Measurements from ENCODE around the gene RPTOR.

RPTOR gene

DNA sequence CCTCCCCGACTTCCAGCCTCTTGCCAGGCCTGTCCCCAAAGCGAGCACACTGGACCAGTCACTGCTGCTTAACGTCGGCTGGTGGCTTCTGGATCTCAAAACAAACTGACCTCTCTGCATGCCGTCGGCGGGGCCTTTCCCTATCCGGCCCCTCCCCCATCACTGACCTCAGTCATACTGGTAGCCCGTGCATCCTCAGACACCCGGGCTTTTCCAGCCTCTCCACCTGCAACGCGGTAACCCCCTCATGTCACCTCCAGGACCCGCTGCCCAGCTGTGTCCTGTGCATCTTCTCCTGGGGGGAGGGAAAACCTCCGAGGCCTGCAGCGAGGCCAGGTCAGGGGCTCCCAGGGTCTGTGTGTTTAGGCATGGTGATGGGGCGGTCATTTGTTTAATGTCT, 308.4 kb downstream of the RPTOR start:
- CTCF ChIA-PET, result no interaction called here
- Histone ChIP-seq H3K4me1 (ENCODE audit: control insufficient read depth, insufficient read depth, low read length) (peaks cover 6% of the 10 kb centered on the region; the same call in 1 of the 2 replicates), H3K27ac (ENCODE audit: extremely low read depth, low read depth, low read length) (no peak overlapping the region), H3K36me3 (ENCODE audit: control insufficient read depth in 2 of 2, insufficient read depth in 1 of 2, low read length in 2 of 2) (peaks cover 0 to 27% of the 10 kb centered on the region in 2 experiments; a peak in 2 of 3 replicates), H3K9me3 (ENCODE audit: control insufficient read depth, insufficient read depth, low read depth, low read length) (no peaks in the 10 kb centered on the region), H3K4me3 (ENCODE audit: low read depth, low read length) (no peak overlapping the region)
- POLR2A ChIA-PET, result no interaction called here
- TF ChIP-seq ZNF266 (tag by site-specific recombination; IDR thresholded peaks at IDR 0.05; ENCODE audit: low read depth), result no peak
- no peak for TF ChIP-seq ZBTB48 (tag by site-specific recombination; IDR thresholded peaks at IDR 0.05)
- no peak for TF ChIP-seq SCRT1 (tag by site-specific recombination; IDR thresholded peaks at IDR 0.05; ENCODE audit: borderline replicate concordance)
- TF ChIP-seq, protein P1, sequence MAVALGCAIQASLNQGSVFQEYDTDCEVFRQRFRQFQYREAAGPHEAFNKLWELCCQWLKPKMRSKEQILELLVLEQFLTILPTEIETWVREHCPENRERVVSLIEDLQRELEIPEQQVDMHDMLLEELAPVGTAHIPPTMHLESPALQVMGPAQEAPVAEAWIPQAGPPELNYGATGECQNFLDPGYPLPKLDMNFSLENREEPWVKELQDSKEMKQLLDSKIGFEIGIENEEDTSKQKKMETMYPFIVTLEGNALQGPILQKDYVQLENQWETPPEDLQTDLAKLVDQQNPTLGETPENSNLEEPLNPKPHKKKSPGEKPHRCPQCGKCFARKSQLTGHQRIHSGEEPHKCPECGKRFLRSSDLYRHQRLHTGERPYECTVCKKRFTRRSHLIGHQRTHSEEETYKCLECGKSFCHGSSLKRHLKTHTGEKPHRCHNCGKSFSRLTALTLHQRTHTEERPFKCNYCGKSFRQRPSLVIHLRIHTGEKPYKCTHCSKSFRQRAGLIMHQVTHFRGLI (tag by site-specific recombination; IDR thresholded peaks at IDR 0.05), result no peak
- TF ChIP-seq, protein P2, sequence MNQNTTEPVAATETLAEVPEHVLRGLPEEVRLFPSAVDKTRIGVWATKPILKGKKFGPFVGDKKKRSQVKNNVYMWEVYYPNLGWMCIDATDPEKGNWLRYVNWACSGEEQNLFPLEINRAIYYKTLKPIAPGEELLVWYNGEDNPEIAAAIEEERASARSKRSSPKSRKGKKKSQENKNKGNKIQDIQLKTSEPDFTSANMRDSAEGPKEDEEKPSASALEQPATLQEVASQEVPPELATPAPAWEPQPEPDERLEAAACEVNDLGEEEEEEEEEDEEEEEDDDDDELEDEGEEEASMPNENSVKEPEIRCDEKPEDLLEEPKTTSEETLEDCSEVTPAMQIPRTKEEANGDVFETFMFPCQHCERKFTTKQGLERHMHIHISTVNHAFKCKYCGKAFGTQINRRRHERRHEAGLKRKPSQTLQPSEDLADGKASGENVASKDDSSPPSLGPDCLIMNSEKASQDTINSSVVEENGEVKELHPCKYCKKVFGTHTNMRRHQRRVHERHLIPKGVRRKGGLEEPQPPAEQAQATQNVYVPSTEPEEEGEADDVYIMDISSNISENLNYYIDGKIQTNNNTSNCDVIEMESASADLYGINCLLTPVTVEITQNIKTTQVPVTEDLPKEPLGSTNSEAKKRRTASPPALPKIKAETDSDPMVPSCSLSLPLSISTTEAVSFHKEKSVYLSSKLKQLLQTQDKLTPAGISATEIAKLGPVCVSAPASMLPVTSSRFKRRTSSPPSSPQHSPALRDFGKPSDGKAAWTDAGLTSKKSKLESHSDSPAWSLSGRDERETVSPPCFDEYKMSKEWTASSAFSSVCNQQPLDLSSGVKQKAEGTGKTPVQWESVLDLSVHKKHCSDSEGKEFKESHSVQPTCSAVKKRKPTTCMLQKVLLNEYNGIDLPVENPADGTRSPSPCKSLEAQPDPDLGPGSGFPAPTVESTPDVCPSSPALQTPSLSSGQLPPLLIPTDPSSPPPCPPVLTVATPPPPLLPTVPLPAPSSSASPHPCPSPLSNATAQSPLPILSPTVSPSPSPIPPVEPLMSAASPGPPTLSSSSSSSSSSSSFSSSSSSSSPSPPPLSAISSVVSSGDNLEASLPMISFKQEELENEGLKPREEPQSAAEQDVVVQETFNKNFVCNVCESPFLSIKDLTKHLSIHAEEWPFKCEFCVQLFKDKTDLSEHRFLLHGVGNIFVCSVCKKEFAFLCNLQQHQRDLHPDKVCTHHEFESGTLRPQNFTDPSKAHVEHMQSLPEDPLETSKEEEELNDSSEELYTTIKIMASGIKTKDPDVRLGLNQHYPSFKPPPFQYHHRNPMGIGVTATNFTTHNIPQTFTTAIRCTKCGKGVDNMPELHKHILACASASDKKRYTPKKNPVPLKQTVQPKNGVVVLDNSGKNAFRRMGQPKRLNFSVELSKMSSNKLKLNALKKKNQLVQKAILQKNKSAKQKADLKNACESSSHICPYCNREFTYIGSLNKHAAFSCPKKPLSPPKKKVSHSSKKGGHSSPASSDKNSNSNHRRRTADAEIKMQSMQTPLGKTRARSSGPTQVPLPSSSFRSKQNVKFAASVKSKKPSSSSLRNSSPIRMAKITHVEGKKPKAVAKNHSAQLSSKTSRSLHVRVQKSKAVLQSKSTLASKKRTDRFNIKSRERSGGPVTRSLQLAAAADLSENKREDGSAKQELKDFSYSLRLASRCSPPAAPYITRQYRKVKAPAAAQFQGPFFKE (tag by site-specific recombination; IDR thresholded peaks at IDR 0.05; ENCODE audit: borderline replicate concordance), result no peak
- no peak for TF ChIP-seq ZNF24 (tag by site-specific recombination; IDR thresholded peaks at IDR 0.05)
- TF ChIP-seq SCRT2 (tag by site-specific recombination; IDR thresholded peaks at IDR 0.05), result no peak
- TF ChIP-seq ZSCAN30 (tag by site-specific recombination; IDR thresholded peaks at IDR 0.05), result no peak

DNA sequence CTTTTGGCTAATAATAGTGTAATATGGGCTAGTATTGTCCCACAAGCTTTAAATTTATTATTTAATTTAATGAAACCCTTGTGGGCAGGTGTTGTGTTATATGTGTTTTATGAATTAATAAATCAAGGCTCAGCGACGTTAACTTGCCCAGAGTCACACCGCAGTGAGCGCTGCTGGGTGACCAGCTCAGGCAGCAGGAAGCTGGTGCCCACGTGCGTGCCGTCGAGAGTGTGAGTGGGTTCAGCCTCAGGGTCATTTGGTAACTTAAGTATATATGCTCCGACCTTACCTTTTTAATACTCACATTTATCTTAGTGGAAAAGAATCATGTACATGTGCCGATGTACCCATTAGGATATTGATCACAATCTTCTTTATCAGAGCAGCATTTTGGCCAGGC, 309.6 kb downstream of the RPTOR start:
- POLR2A ChIA-PET, result interaction anchor here (1.1 kb wide), 1 partner anchor 9 kb away, joined by 3 read pairs; no protein-coding TSS in a partner anchor
- peaks cover 6% of the 10 kb centered on the region; the same call in 1 of the 2 replicates for H3K4me1 ChIP-seq (ENCODE audit: control insufficient read depth, insufficient read depth, low read length)
- H3K27ac ChIP-seq (ENCODE audit: extremely low read depth, low read depth, low read length), result no peak overlapping the region
- H3K36me3 ChIP-seq (ENCODE audit: control insufficient read depth in 2 of 2, insufficient read depth in 1 of 2, low read length in 2 of 2), result peaks cover 0 to 19% of the 10 kb centered on the region in 2 experiments; a peak in 2 of 3 replicates
- no peak overlapping the region for H3K4me3 ChIP-seq (ENCODE audit: low read depth, low read length)
- H3K9me3 ChIP-seq (ENCODE audit: control insufficient read depth, insufficient read depth, low read depth, low read length), result no peaks in the 10 kb centered on the region
- CTCF ChIA-PET, result no interaction called here
- TF ChIP-seq ZNF561 (tag by site-specific recombination; IDR thresholded peaks at IDR 0.05; ENCODE audit: borderline replicate concordance) (no peak), ZNF747 (tag by site-specific recombination; IDR thresholded peaks at IDR 0.05) (no peak), ZNF548 (tag by site-specific recombination; IDR thresholded peaks at IDR 0.05) (no peak), PRDM1 (tag by site-specific recombination; IDR thresholded peaks at IDR 0.05) (no peak), ZNF324 (tag by site-specific recombination; IDR thresholded peaks at IDR 0.05) (no peak), ZFP69B (tag by site-specific recombination; IDR thresholded peaks at IDR 0.05) (no peak), ZNF670 (tag by site-specific recombination; IDR thresholded peaks at IDR 0.05; ENCODE audit: low read depth) (no peak), ZBTB21 (tag by site-specific recombination; IDR thresholded peaks at IDR 0.05) (no peak), ZFHX2 (tag by site-specific recombination; conservative IDR thresholded peaks at IDR 0.05) (no peak), ZNF140 (tag by site-specific recombination; IDR thresholded peaks at IDR 0.05) (no peak), GLIS1 (tag by site-specific recombination; IDR thresholded peaks at IDR 0.05) (no peak), ZFP37 (tag by site-specific recombination; IDR thresholded peaks at IDR 0.05) (no peak), ZNF623 (tag by site-specific recombination; IDR thresholded peaks at IDR 0.05) (no peak), ZFP3 (tag by site-specific recombination; IDR thresholded peaks at IDR 0.05; ENCODE audit: low read depth) (no peak)
- TF ChIP-seq, protein P3, sequence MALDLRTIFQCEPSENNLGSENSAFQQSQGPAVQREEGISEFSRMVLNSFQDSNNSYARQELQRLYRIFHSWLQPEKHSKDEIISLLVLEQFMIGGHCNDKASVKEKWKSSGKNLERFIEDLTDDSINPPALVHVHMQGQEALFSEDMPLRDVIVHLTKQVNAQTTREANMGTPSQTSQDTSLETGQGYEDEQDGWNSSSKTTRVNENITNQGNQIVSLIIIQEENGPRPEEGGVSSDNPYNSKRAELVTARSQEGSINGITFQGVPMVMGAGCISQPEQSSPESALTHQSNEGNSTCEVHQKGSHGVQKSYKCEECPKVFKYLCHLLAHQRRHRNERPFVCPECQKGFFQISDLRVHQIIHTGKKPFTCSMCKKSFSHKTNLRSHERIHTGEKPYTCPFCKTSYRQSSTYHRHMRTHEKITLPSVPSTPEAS (tag by site-specific recombination; IDR thresholded peaks at IDR 0.05), result no peak
- TF ChIP-seq, protein P4, sequence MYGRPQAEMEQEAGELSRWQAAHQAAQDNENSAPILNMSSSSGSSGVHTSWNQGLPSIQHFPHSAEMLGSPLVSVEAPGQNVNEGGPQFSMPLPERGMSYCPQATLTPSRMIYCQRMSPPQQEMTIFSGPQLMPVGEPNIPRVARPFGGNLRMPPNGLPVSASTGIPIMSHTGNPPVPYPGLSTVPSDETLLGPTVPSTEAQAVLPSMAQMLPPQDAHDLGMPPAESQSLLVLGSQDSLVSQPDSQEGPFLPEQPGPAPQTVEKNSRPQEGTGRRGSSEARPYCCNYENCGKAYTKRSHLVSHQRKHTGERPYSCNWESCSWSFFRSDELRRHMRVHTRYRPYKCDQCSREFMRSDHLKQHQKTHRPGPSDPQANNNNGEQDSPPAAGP (tag by site-specific recombination; IDR thresholded peaks at IDR 0.05), result no peak
- TF ChIP-seq, protein P5, sequence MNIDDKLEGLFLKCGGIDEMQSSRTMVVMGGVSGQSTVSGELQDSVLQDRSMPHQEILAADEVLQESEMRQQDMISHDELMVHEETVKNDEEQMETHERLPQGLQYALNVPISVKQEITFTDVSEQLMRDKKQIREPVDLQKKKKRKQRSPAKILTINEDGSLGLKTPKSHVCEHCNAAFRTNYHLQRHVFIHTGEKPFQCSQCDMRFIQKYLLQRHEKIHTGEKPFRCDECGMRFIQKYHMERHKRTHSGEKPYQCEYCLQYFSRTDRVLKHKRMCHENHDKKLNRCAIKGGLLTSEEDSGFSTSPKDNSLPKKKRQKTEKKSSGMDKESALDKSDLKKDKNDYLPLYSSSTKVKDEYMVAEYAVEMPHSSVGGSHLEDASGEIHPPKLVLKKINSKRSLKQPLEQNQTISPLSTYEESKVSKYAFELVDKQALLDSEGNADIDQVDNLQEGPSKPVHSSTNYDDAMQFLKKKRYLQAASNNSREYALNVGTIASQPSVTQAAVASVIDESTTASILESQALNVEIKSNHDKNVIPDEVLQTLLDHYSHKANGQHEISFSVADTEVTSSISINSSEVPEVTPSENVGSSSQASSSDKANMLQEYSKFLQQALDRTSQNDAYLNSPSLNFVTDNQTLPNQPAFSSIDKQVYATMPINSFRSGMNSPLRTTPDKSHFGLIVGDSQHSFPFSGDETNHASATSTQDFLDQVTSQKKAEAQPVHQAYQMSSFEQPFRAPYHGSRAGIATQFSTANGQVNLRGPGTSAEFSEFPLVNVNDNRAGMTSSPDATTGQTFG (tag by site-specific recombination; IDR thresholded peaks at IDR 0.05; ENCODE audit: borderline replicate concordance), result no peak
